Measurements from ENCODE around the gene CENPS.
"Not testable (repeated sequence)": the region's sequence is repeated elsewhere in the genome, so short reads cannot be mapped to it uniquely, and the experiment has no call there.

Gene CENPS

GRCh38 chr1:10399444-10399941 is 30.7 kb upstream of the CENPS start:
- no peak for TF ChIP-seq JUND (IDR thresholded peaks at IDR 0.05; ENCODE audit: low read depth)
- no peak for DNase-seq (ENCODE audit: low read depth in 1 of 2, low spot score in 1 of 2)
- in situ Hi-C loops (cut with HindIII; ENCODE audit: low pct_unique_long_range_greater_than_20kb, low sequenced_read_pairs): no loop called here

DNA sequence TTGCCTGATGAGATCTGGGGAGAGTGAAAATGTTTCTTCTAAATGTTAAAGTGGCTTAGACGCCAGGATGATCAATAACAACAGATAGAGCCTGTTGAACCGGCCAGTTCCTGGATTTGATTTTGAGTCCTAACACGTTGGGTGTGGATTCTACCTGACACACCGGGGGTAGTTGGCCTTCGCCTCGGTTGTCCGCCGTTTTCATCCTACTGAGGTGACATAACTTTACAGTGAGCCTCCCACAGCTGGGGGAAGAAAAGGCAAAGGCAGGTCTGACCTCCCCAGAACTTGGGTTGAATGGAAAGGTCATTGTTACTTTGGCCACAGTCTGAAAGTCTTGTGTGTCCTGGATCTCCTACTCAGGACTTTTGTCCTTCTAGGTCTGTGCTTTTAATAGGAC is 30.2 kb upstream of the CENPS start:
- DNase-seq (ENCODE audit: low read depth in 1 of 2, low spot score in 1 of 2): no peak
- TF ChIP-seq JUND (IDR thresholded peaks at IDR 0.05; ENCODE audit: low read depth): no peak
- in situ Hi-C loops (cut with HindIII; ENCODE audit: low pct_unique_long_range_greater_than_20kb, low sequenced_read_pairs): no loop called here

DNA sequence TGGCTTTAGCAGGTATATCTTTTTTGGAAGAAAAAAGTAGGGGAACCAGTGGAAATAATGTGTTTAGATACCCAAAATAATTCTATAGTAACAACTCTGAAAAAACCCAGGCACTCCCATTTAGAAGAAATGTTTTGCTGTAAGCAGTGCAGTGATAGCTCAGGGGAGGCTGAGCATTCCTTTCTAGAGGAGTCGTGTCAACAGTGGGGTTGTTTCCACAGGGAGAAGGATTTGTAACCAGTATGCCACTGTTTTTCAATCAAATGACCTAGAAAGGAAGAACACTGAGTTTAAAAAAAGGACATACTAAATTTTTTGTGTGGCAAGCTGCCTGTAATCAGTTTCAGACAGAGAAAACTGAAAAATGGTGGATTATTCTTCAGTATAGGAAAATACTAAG is 29.0 kb upstream of the CENPS start:
- in situ Hi-C loops (cut with HindIII; ENCODE audit: low pct_unique_long_range_greater_than_20kb, low sequenced_read_pairs): no loop called here
- no peak for TF ChIP-seq JUND (IDR thresholded peaks at IDR 0.05; ENCODE audit: low read depth)
- no peak for DNase-seq (ENCODE audit: low read depth in 1 of 2, low spot score in 1 of 2)

DNA sequence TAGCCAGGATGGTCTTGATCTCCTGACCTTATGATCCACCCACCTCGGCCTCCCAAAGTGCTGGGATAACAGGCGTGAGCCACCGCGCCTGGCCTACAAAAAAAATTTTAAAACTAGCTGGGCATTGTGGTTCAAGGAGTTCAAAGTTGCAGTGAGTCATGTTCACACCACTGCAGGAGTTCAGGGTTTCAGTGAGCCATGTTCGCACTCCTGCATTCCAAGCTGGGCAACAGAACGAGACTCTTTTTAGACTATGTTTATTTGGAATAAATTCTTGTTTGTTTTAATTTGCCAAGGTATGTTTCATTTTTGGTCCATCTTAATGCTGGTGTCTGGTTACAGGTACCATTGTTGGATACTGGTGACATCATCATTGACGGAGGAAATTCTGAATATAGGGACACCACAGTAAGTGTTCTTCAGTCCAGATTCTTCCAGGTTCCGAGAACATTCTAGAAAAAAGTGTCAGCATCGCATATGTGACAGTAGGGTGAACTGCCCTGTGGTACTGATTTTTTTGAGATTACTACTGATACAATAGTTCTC is 27.4 kb upstream of the CENPS start:
- TF ChIP-seq JUND (IDR thresholded peaks at IDR 0.05; ENCODE audit: low read depth): no peak

GRCh38 chr1:10407201-10407600 is 23.0 kb upstream of the CENPS start:
- TF ChIP-seq JUND (IDR thresholded peaks at IDR 0.05; ENCODE audit: low read depth): no peak
- in situ Hi-C loops (cut with HindIII; ENCODE audit: low pct_unique_long_range_greater_than_20kb, low sequenced_read_pairs): no loop called here
- no peak for DNase-seq (ENCODE audit: low read depth in 1 of 2, low spot score in 1 of 2)

More for the DNA sequence above, 27.4 kb upstream of the CENPS start:
- in situ Hi-C loops (cut with HindIII; ENCODE audit: low pct_unique_long_range_greater_than_20kb, low sequenced_read_pairs): no loop called here
- no peak for DNase-seq (ENCODE audit: low read depth in 1 of 2, low spot score in 1 of 2)

GRCh38 chr1:10415211-10415930 is 14.9 kb upstream of the CENPS start:
- no peak for TF ChIP-seq JUND (IDR thresholded peaks at IDR 0.05; ENCODE audit: low read depth)
- DNase-seq (ENCODE audit: low read depth in 1 of 2, low spot score in 1 of 2): peak in 1 of 2 experiments; percentile 57
- in situ Hi-C loops (cut with HindIII; ENCODE audit: low pct_unique_long_range_greater_than_20kb, low sequenced_read_pairs): no loop called here

DNA sequence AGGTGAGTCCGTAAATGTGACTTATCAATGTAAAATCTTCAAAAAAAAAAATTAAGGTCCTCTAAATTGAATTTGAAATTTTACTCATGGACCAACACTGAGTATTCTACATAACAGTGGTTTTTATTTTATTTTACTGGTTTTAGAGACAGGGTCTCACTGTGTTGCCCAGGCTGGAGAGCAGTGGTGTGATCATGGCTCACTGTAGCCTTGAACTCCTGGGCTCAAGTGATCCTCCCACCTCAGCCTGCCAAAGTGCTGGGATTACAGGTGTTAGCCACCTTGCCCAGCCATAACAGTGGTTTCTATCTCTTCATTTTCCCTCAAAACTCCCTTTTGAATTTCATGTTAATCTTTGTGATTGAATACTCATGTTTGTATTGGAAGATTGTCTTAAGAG is 14.3 kb upstream of the CENPS start:
- in situ Hi-C loops (cut with HindIII; ENCODE audit: low pct_unique_long_range_greater_than_20kb, low sequenced_read_pairs): not testable (repeated sequence)

DNA sequence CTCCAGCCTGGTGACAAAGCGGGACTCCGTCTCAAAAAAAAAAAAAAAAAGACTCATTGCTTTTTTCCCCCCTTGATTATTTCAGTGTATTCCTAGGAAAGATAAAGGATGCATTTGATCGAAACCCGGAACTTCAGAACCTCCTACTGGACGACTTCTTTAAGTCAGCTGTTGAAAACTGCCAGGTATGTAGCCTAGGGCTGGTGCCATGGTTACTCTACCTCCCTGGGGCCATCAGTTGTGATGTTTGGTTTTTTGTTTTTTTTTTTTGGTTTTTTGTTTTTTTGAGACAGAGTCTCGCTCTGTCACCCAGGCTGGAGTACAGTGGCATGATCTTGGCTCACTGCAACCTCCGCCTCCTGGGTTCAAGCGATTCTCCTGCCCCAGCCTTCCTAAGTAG is 11.5 kb upstream of the CENPS start:
- in situ Hi-C loops (cut with HindIII; ENCODE audit: low pct_unique_long_range_greater_than_20kb, low sequenced_read_pairs); DNase-seq (ENCODE audit: low read depth in 1 of 2, low spot score in 1 of 2): not testable (repeated sequence)

More for the DNA sequence above, 14.3 kb upstream of the CENPS start:
- not testable (repeated sequence) for DNase-seq (ENCODE audit: low read depth in 1 of 2, low spot score in 1 of 2)

GRCh38 chr1:10419351-10419750 is 10.9 kb upstream of the CENPS start:
- no peak for DNase-seq (ENCODE audit: low read depth in 1 of 2, low spot score in 1 of 2)
- in situ Hi-C loops (cut with HindIII; ENCODE audit: low pct_unique_long_range_greater_than_20kb, low sequenced_read_pairs): no loop called here
- TF ChIP-seq JUND (IDR thresholded peaks at IDR 0.05; ENCODE audit: low read depth): no peak

DNA sequence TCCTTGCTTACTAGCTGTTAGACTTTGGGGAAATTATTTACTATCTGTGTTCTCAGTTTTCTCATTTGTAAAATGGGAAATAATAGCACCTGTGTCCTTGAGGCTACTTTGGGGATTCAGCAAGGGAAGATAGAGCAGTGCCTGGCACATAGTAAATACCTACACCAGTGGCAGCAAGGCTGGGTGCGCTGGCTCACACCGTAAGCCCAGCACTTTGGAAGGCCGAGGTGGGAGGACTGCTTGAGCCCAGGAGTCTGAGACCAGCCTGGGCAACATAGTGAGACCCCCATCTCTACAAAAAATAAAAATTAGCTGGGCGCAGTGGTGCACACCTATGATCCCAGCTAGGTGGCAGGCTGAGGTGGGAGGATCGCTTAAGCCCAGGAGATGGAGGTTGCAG is 8.6 kb upstream of the CENPS start:
- DNase-seq (ENCODE audit: low read depth in 1 of 2, low spot score in 1 of 2): no peak
- in situ Hi-C loops (cut with HindIII; ENCODE audit: low pct_unique_long_range_greater_than_20kb, low sequenced_read_pairs): no loop called here
- no peak for TF ChIP-seq JUND (IDR thresholded peaks at IDR 0.05; ENCODE audit: low read depth)

- DNase-seq (ENCODE audit: low read depth in 1 of 2, low spot score in 1 of 2): no peak
- in situ Hi-C loops (cut with HindIII; ENCODE audit: low pct_unique_long_range_greater_than_20kb, low sequenced_read_pairs): no loop called here
- TF ChIP-seq JUND (IDR thresholded peaks at IDR 0.05; ENCODE audit: low read depth): no peak
These were observed 6.2 kb upstream of the CENPS start for GRCh38 chr1:10424034-10424433.

- DNase-seq (ENCODE audit: low read depth in 1 of 2, low spot score in 1 of 2): no peak
- in situ Hi-C loops (cut with HindIII; ENCODE audit: low pct_unique_long_range_greater_than_20kb, low sequenced_read_pairs): no loop called here
- no peak for TF ChIP-seq JUND (IDR thresholded peaks at IDR 0.05; ENCODE audit: low read depth)
These were observed 5.6 kb upstream of the CENPS start for GRCh38 chr1:10424651-10425050.

DNA sequence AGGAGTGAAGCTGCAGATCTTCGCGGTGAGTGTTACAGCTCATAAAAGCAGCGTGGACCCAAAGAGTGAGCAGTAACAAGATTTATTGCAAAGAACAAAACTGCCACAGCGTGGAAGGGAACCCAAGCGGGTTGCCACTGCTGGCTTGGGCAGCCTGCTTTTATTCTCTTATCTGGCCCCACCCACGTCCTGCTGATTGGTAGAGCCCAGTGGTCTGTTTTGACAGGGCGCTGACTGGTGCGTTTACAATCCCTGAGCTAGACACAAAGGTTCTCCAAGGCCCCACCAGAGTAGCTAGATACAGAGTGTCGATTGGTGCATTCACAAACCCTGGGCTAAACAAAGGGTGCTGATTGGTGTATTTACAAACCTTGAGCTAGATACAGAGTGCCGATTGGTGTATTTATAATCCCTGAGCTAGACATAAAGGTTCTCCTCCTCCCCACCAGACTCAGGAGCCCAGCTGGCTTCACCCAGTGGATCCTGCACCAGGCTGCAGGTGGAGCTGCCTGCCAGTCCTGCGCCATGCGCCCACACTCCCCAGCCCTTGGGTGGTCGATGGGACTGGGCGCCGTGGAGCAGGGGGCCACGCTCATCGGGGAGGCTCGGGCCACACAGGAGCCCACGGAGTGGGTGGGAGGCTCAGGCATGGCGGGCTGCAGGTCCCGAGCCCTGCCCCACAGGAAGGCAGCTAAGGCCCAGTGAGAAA is 4.3 kb upstream of the CENPS start:
- in situ Hi-C loops (cut with HindIII; ENCODE audit: low pct_unique_long_range_greater_than_20kb, low sequenced_read_pairs); DNase-seq (ENCODE audit: low read depth in 1 of 2, low spot score in 1 of 2): not testable (repeated sequence)

DNA sequence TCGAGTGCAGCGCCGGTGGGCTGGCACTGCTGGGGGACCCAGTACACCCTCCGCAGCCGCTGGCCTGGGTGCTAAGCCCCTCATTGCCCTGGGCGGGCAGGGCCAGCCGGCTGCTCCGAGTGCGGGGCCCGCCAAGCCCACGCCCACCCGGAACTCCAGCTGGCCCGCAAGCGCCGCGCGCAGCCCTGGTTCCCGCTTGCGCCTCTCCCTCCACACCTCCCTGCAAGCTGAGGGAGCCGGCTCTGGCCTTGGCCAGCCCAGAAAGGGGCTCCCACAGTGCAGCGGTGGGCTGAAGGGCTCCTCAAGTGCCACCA is 3.7 kb upstream of the CENPS start:
- in situ Hi-C loops (cut with HindIII; ENCODE audit: low pct_unique_long_range_greater_than_20kb, low sequenced_read_pairs); DNase-seq (ENCODE audit: low read depth in 1 of 2, low spot score in 1 of 2): not testable (repeated sequence)
